GM12875 (cell line): Measurements from ENCODE around the gene ROR1.

Experiments
- H3K4me3 ChIP-seq: one replicate; pipeline ENCODE4 v1.5.1; 2011; ENCODE audit warnings: low read depth, low read length, control low read depth
- TF ChIP-seq, protein P1 (sequence below): IDR thresholded peaks from 2 replicates; pipeline ENCODE4 v1.5.1; 2011; ENCODE audit warnings: low read depth, mild to moderate bottlenecking, control low read depth, inconsistent platforms, low read length, moderate library complexity, borderline replicate concordance; ENCODE audit not compliant: insufficient read depth

Gene ROR1

DNA sequence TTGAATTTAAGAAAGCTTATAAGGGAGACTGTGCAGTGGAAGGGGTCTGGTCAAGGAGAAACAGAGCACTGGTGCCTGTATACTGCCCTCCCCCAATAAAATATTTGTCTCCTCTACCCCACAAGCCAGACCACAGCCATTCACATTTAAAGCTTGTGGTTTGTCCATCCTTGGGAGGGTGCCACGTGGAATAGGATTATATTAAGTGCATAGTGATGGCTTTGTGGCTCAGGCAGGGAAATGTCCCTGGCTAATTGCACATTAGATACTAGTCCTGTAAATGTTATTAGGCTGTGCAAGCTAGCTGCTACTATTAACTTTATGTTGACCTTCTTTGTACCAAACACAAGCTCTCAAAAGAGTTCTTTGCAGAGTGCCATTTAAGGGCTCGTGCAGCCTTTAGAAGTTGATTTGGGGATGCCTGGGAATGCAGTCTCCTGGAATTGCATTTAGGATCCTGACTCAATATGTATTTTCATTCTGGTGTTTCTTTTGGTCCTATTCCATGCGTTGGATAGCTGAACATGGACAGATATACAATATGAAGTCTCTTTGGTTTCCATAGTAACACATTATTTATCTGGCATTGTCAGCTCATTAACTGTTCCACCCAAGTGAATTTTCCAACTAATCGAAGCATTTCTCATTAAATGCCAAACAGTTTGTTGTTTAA lies 210.6 kb downstream of the ROR1 start:
- H3K4me3 ChIP-seq, result no peak overlapping the region
- TF ChIP-seq, protein P1, sequence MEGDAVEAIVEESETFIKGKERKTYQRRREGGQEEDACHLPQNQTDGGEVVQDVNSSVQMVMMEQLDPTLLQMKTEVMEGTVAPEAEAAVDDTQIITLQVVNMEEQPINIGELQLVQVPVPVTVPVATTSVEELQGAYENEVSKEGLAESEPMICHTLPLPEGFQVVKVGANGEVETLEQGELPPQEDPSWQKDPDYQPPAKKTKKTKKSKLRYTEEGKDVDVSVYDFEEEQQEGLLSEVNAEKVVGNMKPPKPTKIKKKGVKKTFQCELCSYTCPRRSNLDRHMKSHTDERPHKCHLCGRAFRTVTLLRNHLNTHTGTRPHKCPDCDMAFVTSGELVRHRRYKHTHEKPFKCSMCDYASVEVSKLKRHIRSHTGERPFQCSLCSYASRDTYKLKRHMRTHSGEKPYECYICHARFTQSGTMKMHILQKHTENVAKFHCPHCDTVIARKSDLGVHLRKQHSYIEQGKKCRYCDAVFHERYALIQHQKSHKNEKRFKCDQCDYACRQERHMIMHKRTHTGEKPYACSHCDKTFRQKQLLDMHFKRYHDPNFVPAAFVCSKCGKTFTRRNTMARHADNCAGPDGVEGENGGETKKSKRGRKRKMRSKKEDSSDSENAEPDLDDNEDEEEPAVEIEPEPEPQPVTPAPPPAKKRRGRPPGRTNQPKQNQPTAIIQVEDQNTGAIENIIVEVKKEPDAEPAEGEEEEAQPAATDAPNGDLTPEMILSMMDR, result no peak

DNA sequence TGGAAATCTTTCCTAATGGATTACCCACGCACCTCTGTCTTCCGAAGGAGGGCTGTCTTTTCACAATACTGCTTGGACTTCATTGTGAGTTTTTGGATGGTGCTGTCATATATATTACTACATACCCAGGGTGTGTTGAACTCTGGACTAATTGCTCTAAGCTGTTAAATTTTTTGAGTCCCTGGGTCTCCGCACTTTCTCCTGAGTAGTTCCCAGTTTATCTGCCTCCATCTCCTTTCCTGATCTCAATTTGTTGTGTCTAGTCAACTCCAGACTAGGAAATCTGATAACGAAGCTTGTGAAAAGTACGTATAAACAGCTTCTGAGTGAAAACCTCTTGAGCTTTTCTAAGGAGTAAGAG lies 211.1 kb downstream of the ROR1 start:
- TF ChIP-seq, protein P1, result no peak
- H3K4me3 ChIP-seq, result no peak overlapping the region

GRCh38 chr1:63987014-63987627 lies 213.3 kb downstream of the ROR1 start:
- TF ChIP-seq, protein P1, result no peak
- no peak overlapping the region for H3K4me3 ChIP-seq

DNA sequence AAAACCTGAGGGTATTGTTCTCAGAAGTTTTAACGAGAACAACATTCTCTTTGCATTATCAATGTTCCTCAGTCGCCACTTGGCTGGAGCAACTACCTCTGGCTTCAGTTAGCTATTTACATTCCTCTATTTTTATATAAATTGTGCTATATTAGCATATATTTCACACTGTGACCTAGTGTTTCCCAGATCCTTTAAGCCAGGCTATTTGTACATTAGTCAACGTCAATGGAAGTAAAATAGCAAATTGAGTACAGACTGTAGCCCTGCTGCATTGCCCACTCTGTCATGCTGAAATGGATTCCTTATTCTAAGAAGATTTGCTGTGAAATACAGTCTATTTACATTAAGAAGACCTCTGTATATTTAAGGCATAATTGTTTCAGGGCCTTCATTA lies 213.8 kb downstream of the ROR1 start:
- TF ChIP-seq, protein P1, result no peak
- H3K4me3 ChIP-seq, result no peak overlapping the region

DNA sequence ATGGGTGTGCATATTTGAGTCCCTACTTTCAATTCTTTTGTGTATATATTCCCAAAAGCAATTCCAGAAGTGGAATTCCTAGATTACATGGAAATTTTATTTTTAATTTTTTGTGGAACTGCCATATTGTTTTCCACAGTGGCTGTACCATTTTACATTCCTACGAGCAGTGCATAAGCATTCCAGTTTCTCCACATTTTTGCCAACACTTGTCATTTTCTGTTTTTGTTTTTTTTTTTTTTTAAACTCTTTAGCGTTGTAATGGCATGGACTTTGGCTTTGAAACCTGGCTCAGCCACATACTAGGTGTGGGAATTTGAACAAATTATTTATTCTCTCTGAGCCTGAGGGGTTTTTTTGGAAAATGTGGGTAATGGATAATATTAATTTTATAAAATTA lies 215.1 kb downstream of the ROR1 start:
- H3K4me3 ChIP-seq, result no peak overlapping the region
- TF ChIP-seq, protein P1, result no peak

- no peak overlapping the region for H3K4me3 ChIP-seq
- TF ChIP-seq, protein P1, result no peak
Observed at GRCh38 chr1:63991685-63992084, 217.9 kb downstream of the ROR1 start.

GRCh38 chr1:64000021-64000420 lies 226.2 kb downstream of the ROR1 start:
- TF ChIP-seq, protein P1, result no peak
- no peak overlapping the region for H3K4me3 ChIP-seq
